Stimulated activated CD4-positive, alpha-beta T cell treated with anti-CD3 and anti-CD28 coated beads, Interleukin-15, amount 100 ng/mL, for 24 hours (primary cell): ENCODE measurements around the gene OR2T2.
"Not testable (repeated sequence)": the region's sequence is repeated elsewhere in the genome, so short reads cannot be mapped to it uniquely, and the experiment has no call there.

ENCODE experiments used
- DNase-seq: peaks from one replicate; pipeline ENCODE4 v3.0.0-alpha.2; 2020

The OR2T2 gene

GRCh38 chr1:248453619-248454018 is 8.2 kb downstream of the OR2T2 start:
- DNase-seq = not testable (repeated sequence)

GRCh38 chr1:248455045-248455444 is 9.6 kb downstream of the OR2T2 start:
- not testable (repeated sequence) for DNase-seq

- not testable (repeated sequence) for DNase-seq
Measured at GRCh38 chr1:248456635-248457034, 11.2 kb downstream of the OR2T2 start.

- not testable (repeated sequence) for DNase-seq
Measured at GRCh38 chr1:248459117-248459516, 13.7 kb downstream of the OR2T2 start.

- DNase-seq = no peak
Measured at GRCh38 chr1:248471154-248471553, 25.7 kb downstream of the OR2T2 start.

GRCh38 chr1:248472111-248472510 is 26.7 kb downstream of the OR2T2 start:
- not testable (repeated sequence) for DNase-seq

GRCh38 chr1:248473051-248473450 is 27.6 kb downstream of the OR2T2 start, which contains the start of gene OR2T3:
Gene OR2T3 (plus strand): TSS chr1:248473351. CDS start chr1:248473351, 0 bp downstream.
- not testable (repeated sequence) for DNase-seq

- DNase-seq = not testable (repeated sequence)
Measured at GRCh38 chr1:248475660-248476059, 30.2 kb downstream of the OR2T2 start.

GRCh38 chr1:248481686-248482579 is 36.5 kb downstream of the OR2T2 start:
- peak; percentile 8 for DNase-seq

- DNase-seq = not testable (repeated sequence)
Measured at GRCh38 chr1:248488289-248488688, 42.9 kb downstream of the OR2T2 start, which contains the start of gene OR2T5. Gene OR2T5 (plus strand): TSS chr1:248488589. CDS start chr1:248488589, 0 bp downstream.

- not testable (repeated sequence) for DNase-seq
Measured at GRCh38 chr1:248496661-248497060, 51.2 kb downstream of the OR2T2 start.

GRCh38 chr1:248500305-248501035 is 55.0 kb downstream of the OR2T2 start:
- not testable (repeated sequence) for DNase-seq
